DOHH2 (cell line): ENCODE measurements around the gene LYPD3.

Source experiments
- H3F3A ChIP-seq: fragments of 200-600 bp; sonication (generic), shearing (Covaris generic); 2 replicates; pipeline ENCODE4 v1.6.0; 2016; ENCODE audit warnings: antibody characterized with exemption, mild to moderate bottlenecking; ENCODE audit not compliant: control insufficient read depth, insufficient read depth
- H3K27ac ChIP-seq: fragments of 200-600 bp; sonication (generic); 2 replicates; pipeline ENCODE4 v1.5.1; 2014; ENCODE audit warnings: low read depth, mild to moderate bottlenecking, low read length, moderate library complexity
- H3K27me3 ChIP-seq: fragments of 200-600 bp; sonication (generic); 2 replicates; pipeline ENCODE4 v1.6.1; 2014; ENCODE audit warnings: mild to moderate bottlenecking, low read length, mixed read lengths; ENCODE audit not compliant: control insufficient read depth
- H3K36me3 ChIP-seq: fragments of 200-600 bp; sonication (generic); 2 replicates; pipeline ENCODE4 v1.6.1; 2014; ENCODE audit warnings: mild to moderate bottlenecking, low read length, moderate library complexity, mixed read lengths; ENCODE audit not compliant: control insufficient read depth
- H3K4me1 ChIP-seq: fragments of 200-600 bp; sonication (generic); 2 replicates; pipeline ENCODE4 v1.6.1; 2014; ENCODE audit warnings: mild to moderate bottlenecking, low read length, mixed read lengths; ENCODE audit not compliant: control insufficient read depth
- H3K4me2 ChIP-seq: fragments of 200-600 bp; sonication (generic); 2 replicates; pipeline ENCODE4 v1.6.0; 2014; ENCODE audit warnings: mild to moderate bottlenecking, low read length, moderate library complexity
- H3K4me3 ChIP-seq: fragments of 200-600 bp; sonication (generic); 2 replicates; pipeline ENCODE4 v1.5.1; 2014; ENCODE audit warnings: mild to moderate bottlenecking, low read length, mixed read lengths
- H3K79me2 ChIP-seq: fragments of 200-600 bp; sonication (generic); 2 replicates; pipeline ENCODE4 v1.6.1; 2014; ENCODE audit warnings: mild to moderate bottlenecking, low read length, mixed read lengths; ENCODE audit not compliant: control insufficient read depth
- H3K9me2 ChIP-seq: fragments of 200-600 bp; sonication (generic); replicated peaks from 2 replicates; pipeline ENCODE4 v1.6.1; 2014; ENCODE audit warnings: mild to moderate bottlenecking, low read length, mixed read lengths; ENCODE audit not compliant: control insufficient read depth
- H3K9me3 ChIP-seq: fragments of 200-600 bp; sonication (generic); 2 replicates; pipeline ENCODE4 v1.6.1; 2014; ENCODE audit warnings: antibody characterized with exemption, low read length, mixed read lengths; ENCODE audit not compliant: control insufficient read depth, insufficient read depth
- H4K20me1 ChIP-seq: fragments of 200-600 bp; sonication (generic); 2 replicates; pipeline ENCODE4 v1.6.0; 2014; ENCODE audit warnings: low read depth, mild to moderate bottlenecking, antibody characterized with exemption, low read length, moderate library complexity; ENCODE audit not compliant: control insufficient read depth, insufficient read depth
- EZH2phosphoT487 ChIP-seq: fragments of 200-600 bp; sonication (generic); IDR thresholded peaks from 2 replicates; pipeline ENCODE4 v1.6.1; 2017; ENCODE audit warnings: borderline replicate concordance, mild to moderate bottlenecking, antibody characterized with exemption, low read length, moderate library complexity, mixed read lengths
- TF ChIP-seq, protein P1 (sequence below): fragments of 200-600 bp; sonication (generic); IDR thresholded peaks from one replicate; pipeline ENCODE4 v1.5.1; 2014; ENCODE audit warnings: antibody characterized with exemption, mild to moderate bottlenecking, low read depth, low read length; ENCODE audit not compliant: poor library complexity, severe bottlenecking

Gene LYPD3

DNA sequence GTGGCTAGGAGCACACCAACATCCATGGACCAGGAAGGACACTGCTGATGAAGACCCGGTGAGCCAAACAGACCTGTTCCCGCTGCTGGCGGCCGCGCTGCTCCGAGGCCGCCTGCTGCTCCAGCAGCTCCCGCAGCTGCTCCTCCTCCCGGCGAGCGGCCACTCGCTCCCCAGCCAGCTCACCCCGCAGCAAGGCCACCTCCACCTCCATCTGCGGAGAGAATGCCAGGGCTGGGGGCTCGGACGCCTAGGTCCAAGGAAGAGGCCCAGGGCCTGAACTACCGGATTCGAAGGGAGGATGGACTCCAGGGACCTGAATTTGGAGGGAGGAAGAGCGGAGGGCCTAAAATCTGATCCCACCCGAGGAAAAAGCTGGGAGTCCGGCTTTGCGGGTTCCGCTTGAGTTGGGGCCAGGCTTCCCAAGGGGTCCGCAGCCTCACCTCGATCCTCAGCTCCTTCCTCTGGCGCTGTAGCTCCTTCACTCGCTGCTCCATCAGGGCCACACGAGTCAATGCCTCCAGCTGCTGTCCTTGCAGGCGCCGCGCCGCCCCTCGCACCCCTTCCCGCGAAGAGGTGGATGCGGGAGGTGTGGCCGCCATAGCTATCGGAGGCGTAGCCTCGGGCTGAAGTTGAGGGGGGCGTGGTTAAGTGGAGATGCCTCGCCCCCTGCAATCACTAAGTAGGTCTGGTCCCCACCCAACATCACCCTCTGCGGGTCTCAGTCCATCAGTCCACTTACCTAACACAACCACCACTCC is 36.4 kb upstream of the LYPD3 start:
- Histone ChIP-seq H3K4me2 (no peak overlapping the region), H3K4me3 (no peak overlapping the region), H3F3A (peaks cover 2% of the 10 kb centered on the region; the same call in 1 of the 2 replicates)

DNA sequence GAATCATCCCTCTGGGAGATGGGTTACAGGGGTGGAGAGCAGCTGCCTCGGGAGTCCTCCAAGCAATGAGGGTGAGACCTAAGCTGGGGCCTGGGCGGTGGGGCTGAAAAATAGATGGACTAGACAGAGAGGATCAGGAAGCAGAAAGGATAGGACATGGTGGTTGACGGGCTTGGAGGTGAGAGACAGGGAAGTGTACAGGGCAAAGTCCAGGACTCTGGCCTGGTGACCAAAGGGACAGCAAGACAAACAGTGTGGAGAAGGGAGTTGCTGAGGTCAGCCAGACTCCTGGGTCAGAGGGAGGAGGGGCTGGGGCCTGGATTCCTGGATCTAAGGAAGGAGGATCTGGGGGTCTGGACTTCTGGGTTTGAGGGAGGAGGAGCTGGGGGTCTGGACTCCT is 33.6 kb upstream of the LYPD3 start:
- no peaks in the 10 kb centered on the region for H3K79me2 ChIP-seq
- no peaks in the 10 kb centered on the region for H4K20me1 ChIP-seq
- H3K27me3 ChIP-seq = no peaks in the 10 kb centered on the region
- no peaks in the 10 kb centered on the region for H3K9me2 ChIP-seq
- peaks cover 6% of the 10 kb centered on the region for H3K4me1 ChIP-seq
- H3K4me2 ChIP-seq = no peak overlapping the region
- no peaks in the 10 kb centered on the region; the same call in 1 of the 2 replicates for H3F3A ChIP-seq
- no peaks in the 10 kb centered on the region for H3K9me3 ChIP-seq
- H3K4me3 ChIP-seq = no peak overlapping the region
- TF ChIP-seq, protein P1, sequence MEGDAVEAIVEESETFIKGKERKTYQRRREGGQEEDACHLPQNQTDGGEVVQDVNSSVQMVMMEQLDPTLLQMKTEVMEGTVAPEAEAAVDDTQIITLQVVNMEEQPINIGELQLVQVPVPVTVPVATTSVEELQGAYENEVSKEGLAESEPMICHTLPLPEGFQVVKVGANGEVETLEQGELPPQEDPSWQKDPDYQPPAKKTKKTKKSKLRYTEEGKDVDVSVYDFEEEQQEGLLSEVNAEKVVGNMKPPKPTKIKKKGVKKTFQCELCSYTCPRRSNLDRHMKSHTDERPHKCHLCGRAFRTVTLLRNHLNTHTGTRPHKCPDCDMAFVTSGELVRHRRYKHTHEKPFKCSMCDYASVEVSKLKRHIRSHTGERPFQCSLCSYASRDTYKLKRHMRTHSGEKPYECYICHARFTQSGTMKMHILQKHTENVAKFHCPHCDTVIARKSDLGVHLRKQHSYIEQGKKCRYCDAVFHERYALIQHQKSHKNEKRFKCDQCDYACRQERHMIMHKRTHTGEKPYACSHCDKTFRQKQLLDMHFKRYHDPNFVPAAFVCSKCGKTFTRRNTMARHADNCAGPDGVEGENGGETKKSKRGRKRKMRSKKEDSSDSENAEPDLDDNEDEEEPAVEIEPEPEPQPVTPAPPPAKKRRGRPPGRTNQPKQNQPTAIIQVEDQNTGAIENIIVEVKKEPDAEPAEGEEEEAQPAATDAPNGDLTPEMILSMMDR = no peak
- no peak for TF ChIP-seq EZH2phosphoT487
- H3K36me3 ChIP-seq = no peaks in the 10 kb centered on the region
- no peak overlapping the region for H3K27ac ChIP-seq

More for the DNA sequence above, 36.4 kb upstream of the LYPD3 start:
- H3K9me2 ChIP-seq = no peaks in the 10 kb centered on the region
- no peaks in the 10 kb centered on the region for H3K9me3 ChIP-seq
- no peaks in the 10 kb centered on the region for H3K27me3 ChIP-seq
- H3K79me2 ChIP-seq = no peaks in the 10 kb centered on the region
- no peaks in the 10 kb centered on the region for H3K36me3 ChIP-seq
- no peak for TF ChIP-seq EZH2phosphoT487
- TF ChIP-seq, protein P1 = no peak
- peaks cover 15% of the 10 kb centered on the region for H3K4me1 ChIP-seq
- H4K20me1 ChIP-seq = no peaks in the 10 kb centered on the region
- no peak overlapping the region for H3K27ac ChIP-seq

DNA sequence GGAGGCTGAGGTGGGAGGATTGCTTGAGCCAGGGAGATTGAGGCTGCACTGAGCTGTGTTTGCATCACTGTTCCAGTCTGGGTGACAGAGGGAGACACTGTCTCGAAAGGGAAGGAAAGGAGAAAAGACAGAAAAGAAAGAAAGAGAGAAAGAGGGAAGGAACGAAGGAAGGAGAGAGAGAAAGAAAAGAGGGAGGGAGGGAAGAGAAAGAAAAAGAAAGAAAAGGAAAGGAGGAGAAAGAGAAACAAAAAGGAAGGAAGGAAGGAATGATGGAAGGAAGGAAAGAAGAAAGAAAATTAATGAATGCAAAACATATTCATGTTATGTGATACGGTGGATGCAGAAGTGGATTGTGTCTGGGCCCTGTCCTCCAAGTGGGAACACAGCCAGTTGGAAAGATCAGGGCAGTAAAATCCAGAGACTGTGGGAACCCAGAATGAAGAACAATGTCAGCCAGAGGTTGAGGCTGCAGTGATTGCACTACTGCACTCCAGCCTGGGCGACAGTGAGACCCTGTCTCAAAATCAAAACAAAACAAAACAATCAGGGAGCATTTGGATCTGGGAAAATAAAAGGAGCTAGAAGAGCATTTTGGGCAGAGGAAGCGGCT is 32.9 kb upstream of the LYPD3 start:
- TF ChIP-seq EZH2phosphoT487 = no peak
- Histone ChIP-seq H3K36me3 (no peaks in the 10 kb centered on the region), H3K4me3 (no peak overlapping the region), H3K27me3 (no peaks in the 10 kb centered on the region), H3K4me2 (no peak overlapping the region), H3K27ac (no peak overlapping the region), H3F3A (no peaks in the 10 kb centered on the region; the same call in 1 of the 2 replicates), H4K20me1 (no peaks in the 10 kb centered on the region), H3K9me2 (no peaks in the 10 kb centered on the region), H3K79me2 (no peaks in the 10 kb centered on the region), H3K9me3 (no peaks in the 10 kb centered on the region), H3K4me1 (peaks cover 5% of the 10 kb centered on the region)

DNA sequence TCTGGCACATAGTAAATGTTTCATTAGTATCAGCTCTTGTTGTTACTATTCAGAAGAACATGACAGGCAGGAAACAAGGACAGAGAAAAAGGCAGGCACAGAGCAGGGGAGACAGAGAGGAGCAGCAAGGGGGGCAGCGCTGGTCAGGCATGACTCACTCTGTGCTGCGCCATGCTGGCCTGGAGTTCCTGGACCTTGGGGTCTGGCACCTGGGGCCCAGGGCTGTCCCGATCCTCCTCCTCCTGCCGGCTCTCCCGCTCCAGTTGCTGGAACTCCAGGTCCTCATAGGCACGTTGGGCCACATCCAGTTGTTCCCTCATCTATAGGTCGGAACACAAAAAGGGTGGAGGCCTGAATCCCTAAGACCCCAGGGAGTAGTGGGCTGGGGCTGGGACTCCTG is 31.6 kb upstream of the LYPD3 start:
- Histone ChIP-seq H3K79me2 (no peaks in the 10 kb centered on the region), H3K9me3 (no peaks in the 10 kb centered on the region), H3K27ac (no peak overlapping the region), H3K27me3 (no peaks in the 10 kb centered on the region), H3K36me3 (no peaks in the 10 kb centered on the region), H3K4me3 (no peak overlapping the region), H4K20me1 (no peaks in the 10 kb centered on the region), H3K4me1 (no peaks in the 10 kb centered on the region), H3F3A (no peaks in the 10 kb centered on the region), H3K4me2 (no peak overlapping the region), H3K9me2 (no peaks in the 10 kb centered on the region)
- TF ChIP-seq EZH2phosphoT487 = no peak
- TF ChIP-seq, protein P1 = no peak
